ENCODE results near the gene ZBED4. TPM values are rescaled to one million over a fixed set of nuclear protein-coding genes. Genes with fewer than 3 reads are reported as not detected.

Gene ZBED4
- total and polyA plus RNA-seq, 2 donors (not counting 1 experiment from before 2014, with no cell fraction given): 3.5 to 6.3 TPM

DNA sequence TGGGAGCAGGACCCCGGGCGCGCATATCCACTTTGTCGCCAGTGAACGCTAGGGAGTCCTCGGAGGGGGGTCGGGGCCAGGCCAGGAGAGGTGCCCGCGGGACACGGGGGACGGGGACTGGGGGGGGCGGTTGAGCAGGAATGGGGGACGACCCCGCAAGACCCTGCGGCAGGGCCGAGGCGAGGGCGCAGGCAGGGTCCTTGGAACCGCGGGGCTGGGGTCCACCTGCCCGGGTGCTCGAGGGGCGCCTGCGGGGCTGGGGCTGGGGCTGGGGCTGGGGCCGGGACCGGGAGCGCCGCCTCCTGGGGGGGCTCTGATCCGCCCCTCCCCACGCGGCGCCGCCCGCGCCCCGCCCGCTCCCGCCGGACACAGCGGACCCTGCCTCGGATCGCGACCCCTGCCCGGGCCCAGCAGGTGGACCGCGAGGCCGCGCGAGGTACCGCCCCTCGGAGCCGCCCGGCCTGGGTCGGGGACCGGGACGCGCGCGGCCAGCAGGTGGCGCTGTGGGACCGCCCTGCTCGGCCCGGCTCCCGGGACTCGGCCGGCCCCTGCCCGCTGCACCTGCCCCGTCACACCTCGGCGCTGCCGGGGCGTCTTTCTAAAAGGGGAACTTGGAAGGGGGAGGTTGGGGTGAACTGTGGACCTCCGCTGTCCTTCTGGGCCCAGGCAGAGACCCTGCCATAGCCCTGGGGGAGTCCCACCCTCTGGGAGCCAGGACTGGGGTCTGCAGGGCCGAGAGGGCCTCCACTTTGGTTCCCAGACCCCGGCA lies 75.8 kb downstream of the ZBED4 start:
- Histone ChIP-seq H2AFZ (ENCODE audit: low read length) (no peak overlapping the region), H3K4me3 (replicated peaks in 1 of 4; ENCODE audit: control extremely low read depth in 1 of 4, insufficient read depth in 1 of 4, low read depth in 3 of 4, low read length in 4 of 4) (no peak overlapping the region), H3K36me3 (ENCODE audit: control insufficient read depth, insufficient read depth, low read length) (peaks cover 4% of the 10 kb centered on the region), H3K79me2 (ENCODE audit: control insufficient read depth, insufficient read depth, low read length) (no peaks in the 10 kb centered on the region), H3K4me1 (ENCODE audit: control insufficient read depth, extremely low read depth, insufficient read depth, low read length) (peaks cover 4% of the 10 kb centered on the region), H3K27me3 (ENCODE audit: control insufficient read depth, insufficient read depth, low read length) (no peaks in the 10 kb centered on the region), H3K9ac (ENCODE audit: insufficient read depth, low read length) (no peak overlapping the region), H3K9me3 (ENCODE audit: control insufficient read depth, insufficient read depth, low read depth, low read length) (no peaks in the 10 kb centered on the region), H4K20me1 (ENCODE audit: control insufficient read depth, extremely low read depth, insufficient read depth, low read length) (no peaks in the 10 kb centered on the region), H3K4me2 (ENCODE audit: extremely low read depth, insufficient read depth, low read length) (no peak overlapping the region), H3K27ac (ENCODE audit: insufficient read depth, low read length) (no peak overlapping the region)
- no peak for TF ChIP-seq EZH2 (IDR thresholded peaks at IDR 0.05; ENCODE audit: low read length, missing control alignments)
- TF ChIP-seq, protein P1, sequence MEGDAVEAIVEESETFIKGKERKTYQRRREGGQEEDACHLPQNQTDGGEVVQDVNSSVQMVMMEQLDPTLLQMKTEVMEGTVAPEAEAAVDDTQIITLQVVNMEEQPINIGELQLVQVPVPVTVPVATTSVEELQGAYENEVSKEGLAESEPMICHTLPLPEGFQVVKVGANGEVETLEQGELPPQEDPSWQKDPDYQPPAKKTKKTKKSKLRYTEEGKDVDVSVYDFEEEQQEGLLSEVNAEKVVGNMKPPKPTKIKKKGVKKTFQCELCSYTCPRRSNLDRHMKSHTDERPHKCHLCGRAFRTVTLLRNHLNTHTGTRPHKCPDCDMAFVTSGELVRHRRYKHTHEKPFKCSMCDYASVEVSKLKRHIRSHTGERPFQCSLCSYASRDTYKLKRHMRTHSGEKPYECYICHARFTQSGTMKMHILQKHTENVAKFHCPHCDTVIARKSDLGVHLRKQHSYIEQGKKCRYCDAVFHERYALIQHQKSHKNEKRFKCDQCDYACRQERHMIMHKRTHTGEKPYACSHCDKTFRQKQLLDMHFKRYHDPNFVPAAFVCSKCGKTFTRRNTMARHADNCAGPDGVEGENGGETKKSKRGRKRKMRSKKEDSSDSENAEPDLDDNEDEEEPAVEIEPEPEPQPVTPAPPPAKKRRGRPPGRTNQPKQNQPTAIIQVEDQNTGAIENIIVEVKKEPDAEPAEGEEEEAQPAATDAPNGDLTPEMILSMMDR (conservative IDR thresholded peaks at IDR 0.05 in 1 of 2, IDR thresholded peaks at IDR 0.05 in 1 of 2; ENCODE audit: low read depth in 1 of 2, low read length in 2 of 2): peak; percentile 25 to 51
- DNase-seq (ENCODE audit: low read depth in 2 of 2): no peak

DNA sequence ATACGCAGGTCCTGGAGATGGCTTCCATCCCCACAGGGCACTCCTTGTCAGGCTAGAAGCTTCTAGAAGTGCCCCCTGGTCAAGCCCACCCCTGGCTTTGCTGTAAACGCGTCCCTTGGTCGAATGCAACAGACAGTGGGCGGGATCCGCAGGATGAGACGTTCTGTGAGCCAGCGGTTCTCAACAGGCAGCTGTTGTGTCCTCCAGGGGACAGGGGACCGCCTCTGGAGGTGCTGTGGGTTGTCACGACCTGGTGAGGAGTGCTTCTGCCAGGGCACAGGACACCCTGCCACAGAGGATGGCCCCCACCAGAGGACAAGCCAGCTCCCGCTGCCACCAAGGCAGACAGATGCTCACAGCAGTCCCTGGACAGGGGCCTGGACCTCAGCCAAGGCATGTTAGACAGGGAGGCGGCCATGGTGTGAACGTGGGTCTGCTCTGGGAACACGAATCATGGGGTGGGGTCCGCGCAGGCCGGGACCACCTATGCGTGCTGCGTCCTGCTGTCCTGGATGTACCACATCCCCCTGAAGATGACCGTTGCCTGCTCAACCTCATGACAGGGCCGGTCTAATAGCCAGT lies 76.4 kb downstream of the ZBED4 start:
- Histone ChIP-seq H2AFZ (ENCODE audit: low read length) (no peak overlapping the region), H3K79me2 (ENCODE audit: control insufficient read depth, insufficient read depth, low read length) (no peaks in the 10 kb centered on the region), H3K4me3 (replicated peaks in 1 of 4; ENCODE audit: control extremely low read depth in 1 of 4, insufficient read depth in 1 of 4, low read depth in 3 of 4, low read length in 4 of 4) (no peak overlapping the region), H3K9me3 (ENCODE audit: control insufficient read depth, insufficient read depth, low read depth, low read length) (no peaks in the 10 kb centered on the region), H4K20me1 (ENCODE audit: control insufficient read depth, extremely low read depth, insufficient read depth, low read length) (no peaks in the 10 kb centered on the region), H3K9ac (ENCODE audit: insufficient read depth, low read length) (no peak overlapping the region), H3K4me1 (ENCODE audit: control insufficient read depth, extremely low read depth, insufficient read depth, low read length) (peaks cover 10% of the 10 kb centered on the region), H3K36me3 (ENCODE audit: control insufficient read depth, insufficient read depth, low read length) (peaks cover 2% of the 10 kb centered on the region), H3K27me3 (ENCODE audit: control insufficient read depth, insufficient read depth, low read length) (no peaks in the 10 kb centered on the region), H3K4me2 (ENCODE audit: extremely low read depth, insufficient read depth, low read length) (no peak overlapping the region), H3K27ac (ENCODE audit: insufficient read depth, low read length) (no peak overlapping the region)
- TF ChIP-seq, protein P1 (conservative IDR thresholded peaks at IDR 0.05 in 1 of 2, IDR thresholded peaks at IDR 0.05 in 1 of 2; ENCODE audit: low read depth in 1 of 2, low read length in 2 of 2): no peak
- no peak for TF ChIP-seq EZH2 (IDR thresholded peaks at IDR 0.05; ENCODE audit: low read length, missing control alignments)
- no peak for DNase-seq (ENCODE audit: low read depth in 2 of 2)

DNA sequence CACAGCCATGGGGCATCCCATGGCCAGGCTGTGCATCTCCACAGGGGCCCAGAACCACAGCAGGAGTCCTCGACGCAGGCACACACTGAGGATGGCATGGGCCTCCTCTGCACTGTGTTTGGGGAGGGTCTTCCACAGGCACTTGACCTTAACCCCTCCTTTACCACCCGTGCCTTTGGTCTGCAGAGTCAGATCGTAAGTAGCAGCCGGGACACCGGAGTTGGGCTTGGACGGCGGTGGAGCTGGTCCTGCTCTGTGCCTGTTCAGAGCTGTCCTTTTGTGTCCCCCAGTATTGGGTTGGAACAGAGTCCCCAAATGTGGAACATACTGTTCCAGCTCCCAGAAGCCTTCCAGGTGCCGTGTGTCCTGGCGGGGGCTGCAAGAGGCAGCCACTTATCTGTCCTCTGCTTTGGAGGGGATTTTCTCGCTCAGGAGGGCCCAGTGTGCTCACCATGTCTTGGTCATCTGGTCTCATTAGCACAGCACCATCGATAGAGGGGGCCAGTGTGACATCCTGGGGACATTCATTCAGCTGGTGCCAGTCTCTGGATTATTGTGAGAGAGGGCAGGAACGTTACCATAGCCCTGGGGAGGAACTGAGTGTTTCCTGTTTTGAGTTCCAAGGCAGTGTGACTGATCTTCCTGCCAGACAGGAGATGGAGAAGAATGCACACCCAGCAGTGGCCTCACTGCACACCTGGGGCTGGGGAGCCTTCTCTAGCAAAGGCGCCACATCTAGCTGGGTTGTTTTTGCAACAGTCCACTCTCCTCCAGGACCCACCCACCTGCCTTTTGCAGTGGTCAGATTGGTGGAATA lies 77.2 kb downstream of the ZBED4 start:
- no peak overlapping the region for H3K27ac ChIP-seq (ENCODE audit: insufficient read depth, low read length)
- DNase-seq (ENCODE audit: low read depth in 2 of 2): peak; percentile 20 to 64
- no peak overlapping the region for H3K4me2 ChIP-seq (ENCODE audit: extremely low read depth, insufficient read depth, low read length)

More for the DNA sequence above, 77.2 kb downstream of the ZBED4 start:
- Histone ChIP-seq H4K20me1 (ENCODE audit: control insufficient read depth, extremely low read depth, insufficient read depth, low read length) (no peaks in the 10 kb centered on the region), H3K27me3 (ENCODE audit: control insufficient read depth, insufficient read depth, low read length) (no peaks in the 10 kb centered on the region), H3K36me3 (ENCODE audit: control insufficient read depth, insufficient read depth, low read length) (peaks cover 2% of the 10 kb centered on the region), H3K4me3 (replicated peaks in 1 of 4; ENCODE audit: control extremely low read depth in 1 of 4, insufficient read depth in 1 of 4, low read depth in 3 of 4, low read length in 4 of 4) (no peak overlapping the region), H3K79me2 (ENCODE audit: control insufficient read depth, insufficient read depth, low read length) (no peaks in the 10 kb centered on the region), H3K9ac (ENCODE audit: insufficient read depth, low read length) (no peak overlapping the region), H3K9me3 (ENCODE audit: control insufficient read depth, insufficient read depth, low read depth, low read length) (no peaks in the 10 kb centered on the region), H2AFZ (ENCODE audit: low read length) (no peak overlapping the region), H3K4me1 (ENCODE audit: control insufficient read depth, extremely low read depth, insufficient read depth, low read length) (peaks cover 10% of the 10 kb centered on the region)
- TF ChIP-seq, protein P1 (conservative IDR thresholded peaks at IDR 0.05 in 1 of 2, IDR thresholded peaks at IDR 0.05 in 1 of 2; ENCODE audit: low read depth in 1 of 2, low read length in 2 of 2): peak; percentile 33 to 52
- no peak for TF ChIP-seq EZH2 (IDR thresholded peaks at IDR 0.05; ENCODE audit: low read length, missing control alignments)

Data from fibroblast of lung (primary cell).